Suprapubic skin (tissue), 4 donors: ENCODE data around the gene RIC3. TPM values are rescaled to one million over a fixed set of nuclear protein-coding genes. Genes with fewer than 3 reads are reported as not detected.

ENCODE experiments used
- DNase-seq, 2 donors: peaks; one replicate each; pipeline ENCODE4 v3.0.0-alpha.2; 2019; ENCODE audit warnings: low spot score in 2 of 2
- H3K27ac ChIP-seq: fragments of 200-600 bp; sonication (generic); one replicate; pipeline ENCODE4 v1.5.1; 2019
- H3K27me3 ChIP-seq: fragments of 200-600 bp; sonication (generic); one replicate; pipeline ENCODE4 v1.5.1; 2019
- H3K36me3 ChIP-seq: fragments of 200-600 bp; sonication (generic); one replicate; pipeline ENCODE4 v1.5.1; 2019
- H3K4me1 ChIP-seq: fragments of 200-600 bp; sonication (generic); one replicate; pipeline ENCODE4 v1.5.1; 2019
- H3K4me3 ChIP-seq: fragments of 200-600 bp; sonication (generic); one replicate; pipeline ENCODE4 v1.5.1; 2019; ENCODE audit warnings: mild to moderate bottlenecking
- H3K9me3 ChIP-seq: fragments of 200-600 bp; sonication (generic); one replicate; pipeline ENCODE4 v1.5.1; 2019
- EP300 ChIP-seq: sonication (generic); formaldehyde crosslinking; IDR thresholded peaks from one replicate; pipeline ENCODE4 v1.6.1; 2017; ENCODE audit warnings: antibody characterized with exemption
- POLR2A ChIP-seq, 2 donors: fragments of 450-650 bp; IDR thresholded peaks; one replicate each; pipeline ENCODE4 v1.6.1; 2017; ENCODE audit warnings: antibody characterized with exemption in 2 of 2, mild to moderate bottlenecking in 2 of 2, moderate library complexity in 2 of 2
- POLR2AphosphoS5 ChIP-seq, 3 donors: sonication (generic); formaldehyde crosslinking; IDR thresholded peaks; one replicate each; pipeline ENCODE4 v1.6.1; 2017; ENCODE audit warnings: antibody characterized with exemption in 3 of 3
- WGBS: methylation state at CpG from one replicate; pipeline ENCODE4 v1.1.5; 2018; 5-methylcytosine and 5-hydroxymethylcytosine counted together
- total RNA-seq, 4 donors: library from RNA; depleted of rRNA; stranded (reverse); fragments of >200 nt; gene quantifications; one replicate each; pipeline ENCODE4 v1.1.0, GENCODE V29; 2016
- TF ChIP-seq, protein P1 (sequence below), 2 donors: fragments of 200-600 bp in 1 of 2; fragments of 450-650 bp in 1 of 2; sonication (generic) in 1 of 2; IDR thresholded peaks; one replicate each; pipeline ENCODE4 v1.5.1; 2016 to 2019; ENCODE audit warnings: antibody characterized with exemption in 2 of 2, mild to moderate bottlenecking in 1 of 2, moderate library complexity in 1 of 2

The RIC3 gene
- total RNA-seq, 4 donors from 2014 or later: 20.5 to 118 (median 35.1) TPM

DNA sequence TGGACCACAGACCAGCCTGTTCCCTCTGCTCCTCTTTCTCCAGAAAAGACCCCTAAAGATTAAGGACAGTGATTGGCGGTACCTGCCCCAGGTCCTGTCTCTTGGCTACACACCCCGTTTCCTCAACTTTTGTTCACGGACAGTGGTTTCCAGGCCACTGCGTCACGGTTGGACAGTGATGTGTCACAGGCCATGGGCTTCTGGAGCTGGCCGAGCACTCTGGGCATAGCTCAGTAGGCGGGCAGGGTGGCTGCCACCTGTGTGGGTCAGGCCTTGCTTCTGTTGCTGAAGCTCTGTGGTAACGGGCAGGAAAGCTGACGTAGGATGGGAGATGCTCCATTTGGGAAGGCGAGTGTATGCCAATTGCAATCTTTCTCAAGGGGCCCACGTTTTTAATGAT is 74.2 kb downstream of the RIC3 start:
- peak in 1 of 2 donors; percentile 49 for DNase-seq
- Histone ChIP-seq H3K36me3 (peaks cover 23% of the 10 kb centered on the region), H3K27ac (no peak overlapping the region), H3K27me3 (no peaks in the 10 kb centered on the region), H3K4me1 (peaks cover 4% of the 10 kb centered on the region), H3K9me3 (no peaks in the 10 kb centered on the region), H3K4me3 (no peak overlapping the region)
- WGBS: 89% methylated on average over 11 of the region's 11 CpGs
- TF ChIP-seq POLR2AphosphoS5 (IDR thresholded peaks at IDR 0.05) (no peak), EP300 (no peak), POLR2A (IDR thresholded peaks at IDR 0.05) (no peak)
- TF ChIP-seq, protein P1, sequence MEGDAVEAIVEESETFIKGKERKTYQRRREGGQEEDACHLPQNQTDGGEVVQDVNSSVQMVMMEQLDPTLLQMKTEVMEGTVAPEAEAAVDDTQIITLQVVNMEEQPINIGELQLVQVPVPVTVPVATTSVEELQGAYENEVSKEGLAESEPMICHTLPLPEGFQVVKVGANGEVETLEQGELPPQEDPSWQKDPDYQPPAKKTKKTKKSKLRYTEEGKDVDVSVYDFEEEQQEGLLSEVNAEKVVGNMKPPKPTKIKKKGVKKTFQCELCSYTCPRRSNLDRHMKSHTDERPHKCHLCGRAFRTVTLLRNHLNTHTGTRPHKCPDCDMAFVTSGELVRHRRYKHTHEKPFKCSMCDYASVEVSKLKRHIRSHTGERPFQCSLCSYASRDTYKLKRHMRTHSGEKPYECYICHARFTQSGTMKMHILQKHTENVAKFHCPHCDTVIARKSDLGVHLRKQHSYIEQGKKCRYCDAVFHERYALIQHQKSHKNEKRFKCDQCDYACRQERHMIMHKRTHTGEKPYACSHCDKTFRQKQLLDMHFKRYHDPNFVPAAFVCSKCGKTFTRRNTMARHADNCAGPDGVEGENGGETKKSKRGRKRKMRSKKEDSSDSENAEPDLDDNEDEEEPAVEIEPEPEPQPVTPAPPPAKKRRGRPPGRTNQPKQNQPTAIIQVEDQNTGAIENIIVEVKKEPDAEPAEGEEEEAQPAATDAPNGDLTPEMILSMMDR (IDR thresholded peaks at IDR 0.05): no peak

DNA sequence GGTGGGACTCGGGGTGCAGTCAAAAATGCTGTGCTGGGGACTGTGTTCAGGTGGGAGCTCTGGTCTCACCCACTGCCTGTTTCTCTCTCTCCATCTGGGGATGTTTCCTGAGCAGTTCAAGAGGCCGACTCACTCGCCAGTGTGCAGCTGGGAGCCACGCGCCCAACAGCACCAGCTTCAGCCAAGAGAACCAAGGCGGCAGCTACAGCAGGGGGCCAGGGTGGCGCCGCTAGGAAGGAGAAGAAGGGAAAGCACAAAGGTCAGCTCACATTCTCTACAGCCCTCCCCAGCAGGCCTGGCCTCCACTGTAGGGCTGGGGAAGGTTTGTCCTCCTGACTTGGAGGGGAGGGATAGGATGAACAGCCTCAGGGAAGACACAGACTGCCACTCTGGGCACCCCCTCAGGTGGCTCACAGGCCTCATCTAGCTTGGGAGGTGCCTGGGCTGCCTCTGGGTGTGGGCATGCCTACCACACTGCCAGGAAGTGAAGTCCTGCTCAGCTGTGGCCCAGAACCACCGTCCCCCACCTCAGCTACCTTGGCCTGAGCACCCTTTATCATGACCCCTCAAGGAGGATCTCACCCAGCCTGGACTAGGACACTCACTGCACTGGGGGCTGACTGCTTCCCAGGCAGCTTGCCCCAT is 74.8 kb downstream of the RIC3 start:
- DNase-seq: no peak
- no peaks in the 10 kb centered on the region for H3K27me3 ChIP-seq
- 92% methylated on average over 7 of the region's 9 CpGs for WGBS
- no peak overlapping the region for H3K4me3 ChIP-seq
- peaks cover 23% of the 10 kb centered on the region for H3K36me3 ChIP-seq
- no peaks in the 10 kb centered on the region for H3K9me3 ChIP-seq
- no peak for TF ChIP-seq POLR2A (IDR thresholded peaks at IDR 0.05)
- no peak for TF ChIP-seq EP300
- H3K27ac ChIP-seq: no peak overlapping the region
- H3K4me1 ChIP-seq: peaks cover 4% of the 10 kb centered on the region

- WGBS: 35% methylated on average over 10 of the region's 11 CpGs
- peak in 1 of 2 donors; percentile 71 for DNase-seq
- TF ChIP-seq EP300 (no peak), POLR2A (IDR thresholded peaks at IDR 0.05) (no peak), POLR2AphosphoS5 (IDR thresholded peaks at IDR 0.05) (no peak)
- TF ChIP-seq, protein P1 (IDR thresholded peaks at IDR 0.05): peak; percentile 20 to 54
Measured at GRCh38 chr11:8092587-8093424, 76.0 kb downstream of the RIC3 start.

DNA sequence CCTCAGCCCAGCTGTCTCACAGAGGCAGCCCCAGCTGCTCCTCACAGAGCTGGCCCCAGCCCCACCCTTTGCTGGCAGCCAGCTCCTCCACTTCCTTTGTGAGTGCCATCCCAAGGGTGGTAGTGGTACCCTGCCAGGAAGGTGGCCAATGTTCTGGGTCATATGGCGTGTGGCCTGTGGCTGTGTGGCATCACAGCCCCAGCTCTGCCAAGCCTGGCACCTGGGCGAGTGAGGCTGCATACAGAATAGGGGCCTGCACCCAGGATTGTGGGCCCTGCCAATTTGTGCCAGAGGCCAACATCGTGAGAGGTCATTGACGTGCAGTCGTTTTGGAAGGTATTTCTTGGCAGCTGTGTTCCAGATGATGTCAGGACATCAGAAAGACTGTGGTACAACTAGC is 77.1 kb downstream of the RIC3 start:
- H3K9me3 ChIP-seq: no peaks in the 10 kb centered on the region
- H3K4me3 ChIP-seq: no peak overlapping the region
- DNase-seq: peak; percentile 34 to 41
- H3K4me1 ChIP-seq: peaks cover 4% of the 10 kb centered on the region
- H3K27ac ChIP-seq: no peak overlapping the region
- H3K36me3 ChIP-seq: peaks cover 2% of the 10 kb centered on the region
- no peak for TF ChIP-seq EP300
- no peak for TF ChIP-seq POLR2A (IDR thresholded peaks at IDR 0.05)
- TF ChIP-seq POLR2AphosphoS5 (IDR thresholded peaks at IDR 0.05): no peak
- TF ChIP-seq, protein P1 (IDR thresholded peaks at IDR 0.05): no peak
- WGBS: 93% methylated on average over 3 of the region's 5 CpGs
- no peaks in the 10 kb centered on the region for H3K27me3 ChIP-seq

More at GRCh38 chr11:8092587-8093424, 76.0 kb downstream of the RIC3 start:
- no peaks in the 10 kb centered on the region for H3K9me3 ChIP-seq
- H3K27ac ChIP-seq: no peak overlapping the region
- H3K27me3 ChIP-seq: no peaks in the 10 kb centered on the region
- H3K4me1 ChIP-seq: peaks cover 4% of the 10 kb centered on the region
- H3K4me3 ChIP-seq: no peak overlapping the region
- peaks cover 13% of the 10 kb centered on the region for H3K36me3 ChIP-seq

DNA sequence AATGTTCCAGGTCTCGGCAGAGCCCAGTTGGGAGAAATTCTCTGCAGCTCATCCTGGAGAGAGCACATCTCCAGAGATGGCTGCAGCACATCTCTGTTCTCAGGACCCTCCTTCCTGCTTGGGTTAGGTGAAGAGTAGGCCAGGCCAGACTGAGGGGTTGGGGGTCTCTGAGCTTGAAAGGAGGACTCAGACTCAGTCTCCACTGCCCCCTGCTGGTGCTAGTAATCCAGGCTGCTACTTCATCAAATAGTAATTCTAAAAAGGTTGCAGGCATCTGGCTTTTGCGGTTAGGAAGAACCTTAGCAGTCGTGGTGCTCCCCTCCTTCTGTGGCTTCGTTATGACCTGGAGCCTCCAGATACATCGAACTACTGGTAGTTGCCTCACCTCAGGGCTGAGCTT is 78.1 kb downstream of the RIC3 start:
- Histone ChIP-seq H3K9me3 (no peaks in the 10 kb centered on the region), H3K4me3 (no peak overlapping the region), H3K36me3 (no peaks in the 10 kb centered on the region), H3K27ac (no peak overlapping the region), H3K27me3 (no peaks in the 10 kb centered on the region), H3K4me1 (peaks cover 10% of the 10 kb centered on the region)
- 55% methylated on average over 5 of the region's 5 CpGs for WGBS
- peak in 1 of 2 donors; percentile 56 for DNase-seq
- no peak for TF ChIP-seq POLR2A (IDR thresholded peaks at IDR 0.05)
- TF ChIP-seq, protein P1 (IDR thresholded peaks at IDR 0.05): peak in 1 of 2 donors; percentile 20
